Thyroid gland (tissue), 4 donors: ENCODE measurements around the gene PLCL1. TPM values are rescaled to one million over a fixed set of nuclear protein-coding genes. Genes with fewer than 3 reads are reported as not detected.

Experiments used
- DNase-seq, 2 donors: peaks; one replicate each; pipeline ENCODE4 v3.0.0-alpha.2; 2019
- H3K27ac ChIP-seq, 3 donors: fragments of 200-600 bp; sonication (generic); 1 replicate in 2 of 3; 2 replicates in 1 of 3; pipeline ENCODE4 v1.5.1; 2016 to 2019; ENCODE audit warnings: mild to moderate bottlenecking in 1 of 3, moderate library complexity in 1 of 3
- H3K27me3 ChIP-seq: fragments of 200-600 bp; sonication (generic); one replicate; pipeline ENCODE4 v1.5.1; 2019
- H3K36me3 ChIP-seq, 2 donors: fragments of 200-600 bp; sonication (generic); one replicate each; pipeline ENCODE4 v1.5.1; 2016 to 2019
- H3K4me1 ChIP-seq, 2 donors: fragments of 200-600 bp; sonication (generic); one replicate each; pipeline ENCODE4 v1.5.1; 2017 to 2019
- H3K4me3 ChIP-seq, 3 donors: fragments of 200-600 bp; sonication (generic); replicated peaks in 1 of 3; 1 replicate in 2 of 3; 2 replicates in 1 of 3; pipeline ENCODE4 v1.5.1; 2016; ENCODE audit warnings: mild to moderate bottlenecking in 1 of 3
- H3K9me3 ChIP-seq: fragments of 200-600 bp; sonication (generic); one replicate; pipeline ENCODE4 v1.5.1; 2017
- POLR2A ChIP-seq, 2 donors: fragments of 450-650 bp; IDR thresholded peaks; one replicate each; pipeline ENCODE4 v1.6.1; 2017; ENCODE audit warnings: antibody characterized with exemption in 2 of 2, mild to moderate bottlenecking in 2 of 2, moderate library complexity in 1 of 2
- WGBS, 2 donors: methylation state at CpG; one replicate each; pipeline ENCODE4 v1.1.5; 2017; 5-methylcytosine and 5-hydroxymethylcytosine counted together
- intact Hi-C: fragments of 100-400 bp; cut with DNase I; formaldehyde crosslinking; loops from one replicate; pipeline ENCODE4 v1.15.1; 2023
- total RNA-seq, 4 donors: library from RNA; depleted of rRNA; stranded (reverse); fragments of >200 nt; gene quantifications; one replicate each; pipeline ENCODE4 v1.2.3, GENCODE V29; 2016
- TF ChIP-seq, protein P1 (sequence below), 6 experiments: fragments of 200-600 bp in 3 of 6; fragments of 450-650 bp in 3 of 6; sonication (generic) in 3 of 6; IDR thresholded peaks; one replicate each; pipeline ENCODE4 v1.5.1; 2016 to 2019; ENCODE audit warnings: antibody characterized with exemption in 6 of 6, mild to moderate bottlenecking in 2 of 6, inconsistent platforms in 1 of 6, moderate library complexity in 1 of 6

Gene PLCL1
- total RNA-seq, 4 donors from 2014 or later: 9.1 to 11.8 (median 9.9) TPM

DNA sequence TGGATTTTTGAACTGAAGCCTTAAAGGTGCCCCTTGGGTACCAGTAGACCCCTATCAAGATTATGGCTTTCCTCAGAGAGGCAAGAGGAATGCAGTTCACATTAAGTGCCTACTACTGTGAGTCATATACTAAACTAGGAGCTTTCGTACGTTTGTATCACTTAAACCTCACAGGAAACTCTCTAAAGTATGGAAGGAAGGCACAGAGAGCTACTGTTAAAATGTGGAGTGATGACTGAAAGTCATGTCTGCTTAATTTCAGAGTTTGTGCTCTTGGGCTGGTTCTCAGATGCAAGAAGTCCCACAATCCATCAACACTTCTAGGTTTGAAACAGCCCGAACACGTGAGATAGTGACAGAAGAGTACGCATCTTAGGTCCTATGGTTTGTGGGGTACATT, 4.7 kb downstream of the PLCL1 start:
- H3K9me3 ChIP-seq: no peaks in the 10 kb centered on the region
- no peak overlapping the region for H3K4me3 ChIP-seq
- no peak overlapping the region for H3K27ac ChIP-seq
- peaks cover 1% of the 10 kb centered on the region in 2 donors for H3K4me1 ChIP-seq
- no peak for TF ChIP-seq POLR2A (IDR thresholded peaks at IDR 0.05)
- TF ChIP-seq, protein P1, sequence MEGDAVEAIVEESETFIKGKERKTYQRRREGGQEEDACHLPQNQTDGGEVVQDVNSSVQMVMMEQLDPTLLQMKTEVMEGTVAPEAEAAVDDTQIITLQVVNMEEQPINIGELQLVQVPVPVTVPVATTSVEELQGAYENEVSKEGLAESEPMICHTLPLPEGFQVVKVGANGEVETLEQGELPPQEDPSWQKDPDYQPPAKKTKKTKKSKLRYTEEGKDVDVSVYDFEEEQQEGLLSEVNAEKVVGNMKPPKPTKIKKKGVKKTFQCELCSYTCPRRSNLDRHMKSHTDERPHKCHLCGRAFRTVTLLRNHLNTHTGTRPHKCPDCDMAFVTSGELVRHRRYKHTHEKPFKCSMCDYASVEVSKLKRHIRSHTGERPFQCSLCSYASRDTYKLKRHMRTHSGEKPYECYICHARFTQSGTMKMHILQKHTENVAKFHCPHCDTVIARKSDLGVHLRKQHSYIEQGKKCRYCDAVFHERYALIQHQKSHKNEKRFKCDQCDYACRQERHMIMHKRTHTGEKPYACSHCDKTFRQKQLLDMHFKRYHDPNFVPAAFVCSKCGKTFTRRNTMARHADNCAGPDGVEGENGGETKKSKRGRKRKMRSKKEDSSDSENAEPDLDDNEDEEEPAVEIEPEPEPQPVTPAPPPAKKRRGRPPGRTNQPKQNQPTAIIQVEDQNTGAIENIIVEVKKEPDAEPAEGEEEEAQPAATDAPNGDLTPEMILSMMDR (IDR thresholded peaks at IDR 0.05): no peak
- no peak for DNase-seq
- H3K27me3 ChIP-seq: no peaks in the 10 kb centered on the region
- WGBS, 2 donors: 92 to 94% methylated on average over 5 of the region's 5 CpGs
- intact Hi-C loops: no loop called here
- H3K36me3 ChIP-seq: no peaks in the 10 kb centered on the region

DNA sequence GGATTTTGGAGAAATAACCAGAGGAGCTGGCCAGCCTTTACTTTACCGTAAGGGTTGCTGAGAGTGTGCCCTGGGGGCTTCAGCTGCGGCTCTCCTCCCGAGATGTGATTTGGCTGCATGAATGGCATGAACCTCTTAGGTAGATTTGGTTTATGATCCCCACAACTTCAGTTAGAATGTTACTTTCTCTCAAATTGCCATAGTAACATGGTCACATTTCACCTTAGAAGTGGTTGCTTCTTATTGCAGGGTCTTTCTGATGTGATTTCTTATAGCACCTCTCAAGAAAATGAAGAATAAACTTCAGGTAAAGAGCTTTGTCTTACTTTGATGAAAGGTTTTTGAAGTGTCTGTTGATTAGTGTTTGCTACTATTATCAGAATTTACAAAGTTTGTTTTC, 5.6 kb downstream of the PLCL1 start:
- no peaks in the 10 kb centered on the region for H3K27me3 ChIP-seq
- H3K27ac ChIP-seq: no peak overlapping the region
- H3K36me3 ChIP-seq: no peaks in the 10 kb centered on the region
- TF ChIP-seq, protein P1 (IDR thresholded peaks at IDR 0.05): no peak
- no peak for TF ChIP-seq POLR2A (IDR thresholded peaks at IDR 0.05)
- H3K9me3 ChIP-seq: no peaks in the 10 kb centered on the region
- H3K4me3 ChIP-seq: no peak overlapping the region
- no peak for DNase-seq
- H3K4me1 ChIP-seq: no peaks in the 10 kb centered on the region
- intact Hi-C loops: no loop called here
- WGBS, 2 donors: 92 to 95% methylated on average over 3 of the region's 3 CpGs

DNA sequence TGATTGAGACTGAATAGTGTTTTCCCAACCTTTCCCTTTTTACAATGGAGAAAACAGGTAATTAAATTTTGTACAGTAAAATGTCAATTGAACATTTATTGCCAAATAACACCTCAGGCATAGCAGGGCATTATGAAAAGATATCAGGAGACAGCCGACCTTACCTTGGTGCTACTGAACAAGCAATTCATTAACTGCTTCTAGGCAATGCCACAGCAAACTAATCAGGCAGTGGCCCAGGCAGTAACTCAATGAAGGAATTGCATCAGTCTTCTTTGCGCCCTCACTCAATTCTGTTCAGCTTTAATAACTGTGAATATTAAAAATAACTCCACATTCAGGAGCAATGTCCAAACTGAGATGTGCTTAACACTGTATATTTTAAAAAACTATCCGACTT, 6.1 kb downstream of the PLCL1 start:
- 78 to 79% methylated on average over 3 of the region's 3 CpGs for WGBS, 2 donors
- Histone ChIP-seq H3K4me1 (no peaks in the 10 kb centered on the region), H3K9me3 (no peaks in the 10 kb centered on the region), H3K36me3 (no peaks in the 10 kb centered on the region), H3K4me3 (no peak overlapping the region), H3K27ac (no peak overlapping the region), H3K27me3 (no peaks in the 10 kb centered on the region)
- intact Hi-C loops: no loop called here
- TF ChIP-seq, protein P1 (IDR thresholded peaks at IDR 0.05): no peak
- TF ChIP-seq POLR2A (IDR thresholded peaks at IDR 0.05): no peak
- DNase-seq: no peak

GRCh38 chr2:197813093-197813787, 8.8 kb downstream of the PLCL1 start:
- TF ChIP-seq, protein P1 (IDR thresholded peaks at IDR 0.05): peak; percentile 22 to 63 (median 38)
- no peak for TF ChIP-seq POLR2A (IDR thresholded peaks at IDR 0.05)
- WGBS, 2 donors: 58 to 59% methylated on average over 3 of the region's 3 CpGs
- intact Hi-C loops: no loop called here
- no peaks in the 10 kb centered on the region for H3K27me3 ChIP-seq
- no peak overlapping the region for H3K27ac ChIP-seq
- H3K36me3 ChIP-seq: no peaks in the 10 kb centered on the region
- no peaks in the 10 kb centered on the region for H3K4me1 ChIP-seq
- no peaks in the 10 kb centered on the region for H3K9me3 ChIP-seq
- DNase-seq: no peak
- H3K4me3 ChIP-seq: no peak overlapping the region

GRCh38 chr2:197814526-197814925, 10.1 kb downstream of the PLCL1 start:
- no peaks in the 10 kb centered on the region for H3K27me3 ChIP-seq
- no peak for DNase-seq
- WGBS, 2 donors: 76 to 77% methylated on average over 2 of the region's 2 CpGs
- no peaks in the 10 kb centered on the region for H3K4me1 ChIP-seq
- intact Hi-C loops: no loop called here
- no peak for TF ChIP-seq POLR2A (IDR thresholded peaks at IDR 0.05)
- TF ChIP-seq, protein P1 (IDR thresholded peaks at IDR 0.05): no peak
- no peaks in the 10 kb centered on the region for H3K36me3 ChIP-seq
- H3K9me3 ChIP-seq: no peaks in the 10 kb centered on the region
- no peak overlapping the region for H3K4me3 ChIP-seq
- no peak overlapping the region for H3K27ac ChIP-seq
